Prostate gland (tissue), 2 donors: ENCODE data around the gene PEX5. TPM values are rescaled to one million over a fixed set of nuclear protein-coding genes. Genes with fewer than 3 reads are reported as not detected.
"Not testable (repeated sequence)": the region's sequence is repeated elsewhere in the genome, so short reads cannot be mapped to it uniquely, and the experiment has no call there.

Experiments used
- DNase-seq: peaks from one replicate; pipeline ENCODE4 v3.0.0-alpha.2; 2019; ENCODE audit warnings: low spot score
- H3K27ac ChIP-seq, 2 donors: fragments of 200-600 bp; sonication (generic); 2 replicates each; pipeline ENCODE4 v1.5.1; 2017 to 2019
- H3K27me3 ChIP-seq: fragments of 200-600 bp; sonication (generic); replicated peaks from 2 replicates; pipeline ENCODE4 v1.5.1; 2019; ENCODE audit not compliant: insufficient read depth
- H3K36me3 ChIP-seq, 2 donors: fragments of 200-600 bp; sonication (generic); 1 replicate in 1 of 2; 2 replicates in 1 of 2; pipeline versions ENCODE4 v1.5.1 to v1.8.1; 2017 to 2019
- H3K4me1 ChIP-seq: fragments of 200-600 bp; sonication (generic); replicated peaks from 2 replicates; pipeline ENCODE4 v1.5.1; 2019
- H3K4me3 ChIP-seq, 2 donors: fragments of 200-600 bp; sonication (generic); 2 replicates each; pipeline ENCODE4 v1.5.1; 2017 to 2019
- H3K9me3 ChIP-seq: fragments of 200-600 bp; sonication (generic); 2 replicates; pipeline ENCODE4 v1.5.1; 2017
- POLR2A ChIP-seq: fragments of 450-650 bp; IDR thresholded peaks from one replicate; pipeline ENCODE4 v1.6.1; 2016; ENCODE audit warnings: antibody characterized with exemption, mild to moderate bottlenecking
- POLR2AphosphoS5 ChIP-seq: sonication (generic); formaldehyde crosslinking; IDR thresholded peaks from one replicate; pipeline ENCODE4 v1.6.1; 2017; ENCODE audit warnings: antibody characterized with exemption
- WGBS: methylation state at CpG from one replicate; pipeline ENCODE4 v1.1.5; 2018; 5-methylcytosine and 5-hydroxymethylcytosine counted together
- intact Hi-C: fragments of 100-400 bp; cut with DNase I; formaldehyde crosslinking; loops from one replicate; pipeline ENCODE4 v1.14.2; 2022
- total RNA-seq, 2 donors: library from RNA; depleted of rRNA; stranded (reverse); fragments of >200 nt; gene quantifications; one replicate each; pipeline ENCODE4 v1.1.0, GENCODE V29; 2016
- TF ChIP-seq, protein P1 (sequence below), 4 experiments: fragments of 200-600 bp in 2 of 4; fragments of 450-650 bp in 2 of 4; sonication (generic) in 2 of 4; IDR thresholded peaks; 1 replicate in 3 of 4; 2 replicates in 1 of 4; pipeline ENCODE4 v1.5.1; 2016 to 2019; ENCODE audit warnings: antibody characterized with exemption in 4 of 4, mild to moderate bottlenecking in 2 of 4, moderate library complexity in 2 of 4

The PEX5 gene
- total RNA-seq, 2 donors from 2014 or later: 26.2 to 78.6 TPM

DNA sequence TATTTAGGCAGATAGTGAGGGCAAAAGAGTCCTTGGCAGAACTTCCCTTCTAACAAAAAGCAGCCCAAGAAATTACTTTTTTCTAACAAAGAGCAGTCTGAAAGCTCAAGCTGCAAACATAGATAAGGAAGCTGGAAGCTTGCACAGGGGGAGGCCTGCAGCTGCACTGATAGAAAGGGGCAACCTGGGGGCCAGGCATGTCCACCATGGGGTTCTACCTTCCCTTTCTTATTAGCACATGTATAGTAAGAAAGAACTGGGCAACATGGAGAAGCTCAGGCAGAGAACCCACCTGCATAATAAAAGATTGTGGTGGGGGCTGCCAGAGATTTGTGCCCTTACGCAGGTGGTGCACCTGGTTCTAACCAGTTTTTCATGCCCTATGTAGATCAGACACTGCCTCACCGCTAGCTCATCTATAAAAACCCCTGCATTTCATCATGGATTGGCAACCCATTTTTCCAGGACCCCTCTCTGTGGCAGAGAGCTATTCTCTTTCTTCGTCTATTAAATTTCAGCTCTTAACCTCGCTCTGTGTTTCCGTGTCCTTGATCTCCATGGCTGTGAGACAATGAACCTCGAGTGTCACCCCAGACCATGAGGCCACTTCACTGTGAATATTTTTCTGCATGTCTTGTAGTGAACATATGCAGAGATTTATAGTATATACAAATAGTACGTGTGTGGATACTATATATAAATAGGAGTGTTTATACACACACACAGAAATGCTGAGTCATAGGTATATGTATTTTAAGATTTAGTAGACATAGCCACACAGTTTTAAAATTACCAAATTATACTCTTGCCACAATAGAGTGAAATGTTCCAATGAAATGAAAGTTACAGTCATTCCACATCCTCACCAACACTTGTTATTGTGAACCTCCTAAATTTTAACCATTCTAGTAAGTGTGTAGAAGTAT is 53.0 kb downstream of the PEX5 start:
- no peaks in the 10 kb centered on the region for H3K9me3 ChIP-seq
- WGBS: 85% methylated on average over 7 of the region's 7 CpGs
- no peaks in the 10 kb centered on the region for H3K36me3 ChIP-seq
- H3K27ac ChIP-seq: no peak overlapping the region
- no peak overlapping the region for H3K4me3 ChIP-seq
- intact Hi-C loops: no loop called here
- H3K4me1 ChIP-seq: no peaks in the 10 kb centered on the region
- TF ChIP-seq POLR2A: no peak
- TF ChIP-seq, protein P1, sequence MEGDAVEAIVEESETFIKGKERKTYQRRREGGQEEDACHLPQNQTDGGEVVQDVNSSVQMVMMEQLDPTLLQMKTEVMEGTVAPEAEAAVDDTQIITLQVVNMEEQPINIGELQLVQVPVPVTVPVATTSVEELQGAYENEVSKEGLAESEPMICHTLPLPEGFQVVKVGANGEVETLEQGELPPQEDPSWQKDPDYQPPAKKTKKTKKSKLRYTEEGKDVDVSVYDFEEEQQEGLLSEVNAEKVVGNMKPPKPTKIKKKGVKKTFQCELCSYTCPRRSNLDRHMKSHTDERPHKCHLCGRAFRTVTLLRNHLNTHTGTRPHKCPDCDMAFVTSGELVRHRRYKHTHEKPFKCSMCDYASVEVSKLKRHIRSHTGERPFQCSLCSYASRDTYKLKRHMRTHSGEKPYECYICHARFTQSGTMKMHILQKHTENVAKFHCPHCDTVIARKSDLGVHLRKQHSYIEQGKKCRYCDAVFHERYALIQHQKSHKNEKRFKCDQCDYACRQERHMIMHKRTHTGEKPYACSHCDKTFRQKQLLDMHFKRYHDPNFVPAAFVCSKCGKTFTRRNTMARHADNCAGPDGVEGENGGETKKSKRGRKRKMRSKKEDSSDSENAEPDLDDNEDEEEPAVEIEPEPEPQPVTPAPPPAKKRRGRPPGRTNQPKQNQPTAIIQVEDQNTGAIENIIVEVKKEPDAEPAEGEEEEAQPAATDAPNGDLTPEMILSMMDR (IDR thresholded peaks at IDR 0.05): no peak
- TF ChIP-seq POLR2AphosphoS5: no peak
- H3K27me3 ChIP-seq: no peaks in the 10 kb centered on the region
- DNase-seq: no peak

DNA sequence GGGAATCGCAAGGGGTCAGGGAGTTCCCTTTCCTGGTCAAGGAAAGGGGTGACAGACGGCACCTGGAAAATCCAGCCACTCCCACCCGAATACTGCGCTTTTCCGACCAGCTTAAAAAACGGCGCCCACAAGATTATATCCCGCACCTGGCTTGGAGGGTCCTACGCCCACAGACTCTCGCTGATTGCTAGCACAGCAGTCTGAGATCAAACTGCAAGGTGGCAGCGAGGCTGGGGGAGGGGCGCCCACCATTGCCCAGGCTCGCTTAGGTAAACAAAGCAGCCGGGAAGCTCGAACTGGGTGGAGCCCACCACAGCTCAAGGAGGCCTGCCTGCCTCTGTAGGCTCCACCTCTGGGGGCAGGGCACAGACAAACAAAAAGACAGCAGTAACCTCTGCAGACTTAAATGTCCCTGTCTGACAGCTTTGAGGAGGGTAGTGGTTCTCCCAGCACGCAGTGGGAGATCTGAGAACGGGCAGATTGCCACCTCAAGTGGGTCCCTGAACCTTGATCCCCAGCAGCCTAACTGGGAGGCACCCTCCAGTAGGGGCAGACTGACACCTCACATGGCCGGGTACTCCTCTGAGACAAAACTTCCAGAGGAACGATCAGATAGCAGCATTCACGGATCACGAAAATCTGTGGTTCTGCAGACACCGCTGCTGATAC is 62.0 kb downstream of the PEX5 start:
- DNase-seq, intact Hi-C loops, H3K9me3 ChIP-seq, H3K36me3 ChIP-seq, H3K4me3 ChIP-seq, H3K4me1 ChIP-seq, H3K27ac ChIP-seq, H3K27me3 ChIP-seq: not testable (repeated sequence)
- 90% methylated on average over 20 of the region's 22 CpGs for WGBS

DNA sequence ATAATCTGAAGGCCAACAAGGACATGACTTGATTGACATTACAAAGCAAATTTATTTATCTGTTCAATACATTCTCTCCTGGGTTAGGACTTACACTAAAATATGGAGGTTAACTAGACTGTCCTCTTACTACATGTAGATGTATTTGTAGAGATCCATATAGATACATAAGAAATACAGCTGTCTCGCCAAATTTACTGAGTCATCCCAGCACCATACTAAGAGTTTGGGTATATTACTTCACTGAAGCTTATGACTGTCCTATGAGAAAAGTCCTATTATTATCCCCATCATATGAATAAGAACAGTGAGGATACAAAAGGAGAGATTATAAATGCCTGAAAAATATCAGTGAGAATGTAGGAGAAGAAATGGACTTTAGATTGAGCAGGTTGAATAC is 69.6 kb downstream of the PEX5 start:
- intact Hi-C loops: no loop called here
- DNase-seq: no peak
- H3K4me1 ChIP-seq: no peaks in the 10 kb centered on the region
- no peaks in the 10 kb centered on the region for H3K27me3 ChIP-seq
- no peak overlapping the region for H3K4me3 ChIP-seq
- H3K9me3 ChIP-seq: no peaks in the 10 kb centered on the region
- no peak overlapping the region for H3K27ac ChIP-seq
- H3K36me3 ChIP-seq: no peaks in the 10 kb centered on the region
- TF ChIP-seq POLR2AphosphoS5 (no peak), POLR2A (no peak)
- TF ChIP-seq, protein P1 (IDR thresholded peaks at IDR 0.05): no peak
- WGBS: 97% methylated on average over 1 of the region's 1 CpG

Other genes with a start within 250 kb of the PEX5 start
- gene RNU7-1, start 245.9 kb upstream of the PEX5 start, total RNA-seq: not detected
- gene C12orf57, start 245.7 kb upstream of the PEX5 start, total RNA-seq: 100 to 1,000 TPM; 352 to 711 TPM
- gene PTPN6, start 238.3 kb upstream of the PEX5 start, total RNA-seq: 10 to 100 TPM; 30.6 to 43.2 TPM
- 100 to 1,000 TPM; 177 to 230 TPM for gene PHB2, start 219.0 kb upstream of the PEX5 start, total RNA-seq
- 10 to 100 TPM; 37.7 to 46.3 TPM for gene EMG1, start 218.8 kb upstream of the PEX5 start, total RNA-seq
- 10 to 100 TPM; 59.9 to 86.9 TPM for gene LPCAT3, start 171.2 kb upstream of the PEX5 start, total RNA-seq
- gene C1S, start 129.0 kb upstream of the PEX5 start, total RNA-seq: 100 to 1,000 TPM in 1 of 2 donors, 10 to 100 TPM in 1; 52.7 to 176 TPM
- gene C1R, start 97.2 kb upstream of the PEX5 start, total RNA-seq: 100 to 1,000 TPM; 104 to 261 TPM
- 10 to 100 TPM; 48.2 to 86.2 TPM for gene C1RL, start 80.5 kb upstream of the PEX5 start, total RNA-seq
- gene RBP5, start 60.8 kb upstream of the PEX5 start, total RNA-seq: 1 to 10 TPM; 2.4 to 3.5 TPM
- gene CLSTN3, start 59.3 kb upstream of the PEX5 start, total RNA-seq: 10 to 100 TPM in 1 of 2 donors, 1 to 10 TPM in 1; 7.7 to 45.7 TPM
- under 1 TPM in 1 of 2 donors, not detected in 1; 0.91 TPM for gene ACSM4, start 114.4 kb downstream of the PEX5 start, total RNA-seq